WTC11 (cell line): ENCODE results near the gene PHF21B. TPM values are rescaled to one million over a fixed set of nuclear protein-coding genes. Genes with fewer than 3 reads are reported as not detected.

ENCODE experiments used
- ATAC-seq: fragments of 200-7000 bp; cut with Tn5 transposase; 2 replicates; pipeline ENCODE4 v1.10.0; 2021; ENCODE audit warnings: mild to moderate bottlenecking, moderate library complexity
- CTCF ChIA-PET: fragments of 300-600 bp; sonication (Branson Sonifier 250); formaldehyde crosslinking; loops from one replicate; lab custom pipeline; 2021; ENCODE audit warnings: antibody characterized with exemption; lab: Charles Lee
- POLR2A ChIA-PET: fragments of 350-600 bp; sonication (Branson Sonifier 250); formaldehyde crosslinking; loops from one replicate; lab custom pipeline; 2021; ENCODE audit warnings: antibody characterized with exemption; lab: Charles Lee
- DNase-seq: peaks from one replicate; pipeline ENCODE4 v3.0.0; 2021; ENCODE audit warnings: low spot score
- H3K27ac Mint-ChIP-seq: 2 replicates; pipeline ENCODE4 v1.8.0; 2021; ENCODE audit warnings: mixed read lengths
- H3K27me3 Mint-ChIP-seq: 2 replicates; pipeline ENCODE4 v1.8.0; 2021; ENCODE audit warnings: low read depth, mild to moderate bottlenecking, moderate library complexity, mixed read lengths
- H3K36me3 Mint-ChIP-seq: 2 replicates; pipeline ENCODE4 v1.8.0; 2021; ENCODE audit warnings: mixed read lengths
- H3K4me1 Mint-ChIP-seq: 2 replicates; pipeline ENCODE4 v1.8.0; 2022; ENCODE audit warnings: mixed read lengths
- H3K4me3 Mint-ChIP-seq: 2 replicates; pipeline ENCODE4 v1.8.0; 2021; ENCODE audit warnings: mild to moderate bottlenecking, moderate library complexity, mixed read lengths
- H3K9me3 Mint-ChIP-seq: 2 replicates; pipeline ENCODE4 v1.8.0; 2021; ENCODE audit warnings: mixed read lengths
- ETV6 ChIP-seq: sonication (generic); formaldehyde crosslinking; IDR thresholded peaks from 2 replicates; pipeline ENCODE4 v1.8.1; 2022; ENCODE audit warnings: mild to moderate bottlenecking, missing genetic modification reagents
- HMGA2 ChIP-seq: fragments of 250-450 bp; sonication (Bioruptor Pico); IDR thresholded peaks from 2 replicates; pipeline ENCODE4 v1.4.0; 2021; ENCODE audit warnings: mild to moderate bottlenecking, moderate library complexity
- HMGXB4 ChIP-seq: sonication (generic); formaldehyde crosslinking; IDR thresholded peaks from 2 replicates; pipeline ENCODE4 v1.8.1; 2023; ENCODE audit warnings: mild to moderate bottlenecking, moderate library complexity, missing genetic modification reagents
- KAT7 ChIP-seq: sonication (generic); formaldehyde crosslinking; IDR thresholded peaks from 2 replicates; pipeline ENCODE4 v1.8.1; 2023; ENCODE audit warnings: missing genetic modification reagents, mild to moderate bottlenecking, borderline replicate concordance
- NFATC4 ChIP-seq: fragments of 250-450 bp; sonication (Bioruptor Pico); IDR thresholded peaks from 2 replicates; pipeline ENCODE4 v1.9.0; 2021; ENCODE audit warnings: mild to moderate bottlenecking
- PRDM15 ChIP-seq: sonication (generic); formaldehyde crosslinking; IDR thresholded peaks from 2 replicates; pipeline ENCODE4 v1.8.0; 2022; ENCODE audit warnings: missing genetic modification reagents
- PRRX2 ChIP-seq: fragments of 250-450 bp; sonication (Bioruptor Pico); IDR thresholded peaks from 2 replicates; pipeline ENCODE4 v1.8.0; 2021; ENCODE audit warnings: mild to moderate bottlenecking
- SMAD3 ChIP-seq: sonication (generic); formaldehyde crosslinking; IDR thresholded peaks from 2 replicates; pipeline ENCODE4 v1.8.0; 2022; ENCODE audit warnings: missing genetic modification reagents, mild to moderate bottlenecking, borderline replicate concordance
- ZNF219 ChIP-seq: sonication (generic); formaldehyde crosslinking; IDR thresholded peaks from 2 replicates; pipeline ENCODE4 v1.8.0; 2023; ENCODE audit warnings: missing genetic modification reagents, mild to moderate bottlenecking, borderline replicate concordance
- ZNF425 ChIP-seq: fragments of 250-450 bp; sonication (Bioruptor Pico); conservative IDR thresholded peaks from 2 replicates; pipeline ENCODE4 v1.9.0; 2021; ENCODE audit warnings: mild to moderate bottlenecking
- total RNA-seq: library from RNA; stranded (reverse); gene quantifications from 3 replicates; pipeline ENCODE4 v1.2.3, GENCODE V29; 2021

PHF21B gene
- total RNA-seq, 1 experiment from 2014 or later, result 107 TPM

GRCh38 chr22:44919691-44920090 is 90.1 kb downstream of the PHF21B start (continued):
- TF ChIP-seq ZNF425 (CRISPR knock-in tag), result no peak
- TF ChIP-seq ETV6 (CRISPR knock-in tag), result no peak

- peaks cover 37% of the 10 kb centered on the region for H3K36me3 Mint-ChIP-seq
- ATAC-seq (no peak), DNase-seq (no peak)
- POLR2A ChIA-PET, result interaction anchor here (0.5 kb wide), 1 partner anchor 76 kb away, joined by 3 read pairs; no protein-coding TSS in a partner anchor
- H3K9me3 Mint-ChIP-seq, result no peaks in the 10 kb centered on the region
- CTCF ChIA-PET, result interaction anchor here (1.1 to 1.5 kb wide), 2 partner anchors 98 to 99 kb away, joined by 3 to 4 read pairs; no protein-coding TSS in a partner anchor
- H3K27me3 Mint-ChIP-seq, result no peaks in the 10 kb centered on the region
- H3K4me3 Mint-ChIP-seq, result no peak overlapping the region
- TF ChIP-seq HMGXB4, result no peak
- TF ChIP-seq ZNF219 (CRISPR knock-in tag), result no peak
- no peak for TF ChIP-seq ZNF425 (CRISPR knock-in tag)
- TF ChIP-seq HMGA2 (CRISPR knock-in tag), result no peak
- no peak for TF ChIP-seq KAT7 (CRISPR knock-in tag)
- TF ChIP-seq NFATC4, result no peak
- H3K27ac Mint-ChIP-seq, result peak overlapping the region; percentile 55; the same call in 1 of the 2 replicates
- H3K4me1 Mint-ChIP-seq, result no peaks in the 10 kb centered on the region
Measured at GRCh38 chr22:44918925-44919392, 90.8 kb downstream of the PHF21B start.

GRCh38 chr22:44918166-44918924 is 91.5 kb downstream of the PHF21B start:
- H3K4me3 Mint-ChIP-seq, result no peak overlapping the region
- H3K27ac Mint-ChIP-seq, result no peak overlapping the region
- ATAC-seq (no peak), DNase-seq (no peak)
- no peaks in the 10 kb centered on the region for H3K27me3 Mint-ChIP-seq
- POLR2A ChIA-PET, result no interaction called here
- peaks cover 43% of the 10 kb centered on the region for H3K36me3 Mint-ChIP-seq
- no peaks in the 10 kb centered on the region for H3K9me3 Mint-ChIP-seq
- TF ChIP-seq SMAD3 (CRISPR knock-in tag) (no peak), PRRX2 (CRISPR knock-in tag) (no peak), PRDM15 (peak; percentile 68)
- H3K4me1 Mint-ChIP-seq, result no peaks in the 10 kb centered on the region
- CTCF ChIA-PET, result interaction anchor here (1.0 kb wide), 1 partner anchor 98 kb away, joined by 3 read pairs; no protein-coding TSS in a partner anchor
